ENCODE measurements around the gene OOSP4A. TPM values are rescaled to one million over a fixed set of nuclear protein-coding genes. Genes with fewer than 3 reads are reported as not detected.

Gene OOSP4A
- total RNA-seq, 6 donors from 2014 or later, result not detected

- Histone ChIP-seq H3K4me1 (no peaks in the 10 kb centered on the region), H3K4me3 (no peak within 1 kb of the TSS), H3K27me3 (no peaks in the 10 kb centered on the region), H3K9me3 (no peaks in the 10 kb centered on the region), H3K36me3 (no peaks in the 10 kb centered on the region), H3K27ac (no peak within 1 kb of the TSS)
- ATAC-seq (ENCODE audit: low FRiP score in 2 of 2), result no peak
- WGBS, 2 donors, result 41 to 57% methylated on average over 2 of the region's 2 CpGs
- no peak for DNase-seq
- no peak for TF ChIP-seq EP300 (IDR thresholded peaks at IDR 0.05)
- no peak for TF ChIP-seq CTCF (IDR thresholded peaks at IDR 0.05)
- TF ChIP-seq POLR2AphosphoS5 (IDR thresholded peaks at IDR 0.05), result no peak
- no peak for TF ChIP-seq POLR2A (IDR thresholded peaks at IDR 0.05)
These were observed 25.7 kb upstream of the OOSP4A start, which contains the start of gene OOSP1 for GRCh38 chr11:59938132-59938531. TSS of gene OOSP1 (plus strand) at chr11:59938432. CDS start at chr11:59938455, 23 bp downstream.

- DNase-seq, result no peak
- TF ChIP-seq POLR2AphosphoS5 (IDR thresholded peaks at IDR 0.05) (no peak), EP300 (IDR thresholded peaks at IDR 0.05) (no peak), CTCF (IDR thresholded peaks at IDR 0.05) (no peak), POLR2A (IDR thresholded peaks at IDR 0.05) (no peak)
- 69 to 74% methylated on average over 3 of the region's 3 CpGs for WGBS, 2 donors
These were observed 25.1 kb upstream of the OOSP4A start for GRCh38 chr11:59938718-59939117.

GRCh38 chr11:59939482-59939881, 24.4 kb upstream of the OOSP4A start:
- Histone ChIP-seq H3K27me3 (no peaks in the 10 kb centered on the region), H3K9me3 (no peaks in the 10 kb centered on the region), H3K36me3 (no peaks in the 10 kb centered on the region), H3K4me1 (no peaks in the 10 kb centered on the region), H3K4me3 (no peak overlapping the region), H3K27ac (no peak overlapping the region)
- 61 to 82% methylated on average over 2 of the region's 2 CpGs for whole genome bisulfite sequencing, 2 donors
- no peak for TF ChIP-seq POLR2A (IDR thresholded peaks at IDR 0.05)
- no peak for TF ChIP-seq EP300 (IDR thresholded peaks at IDR 0.05)
- no peak for TF ChIP-seq POLR2AphosphoS5 (IDR thresholded peaks at IDR 0.05)
- no peak for TF ChIP-seq CTCF (IDR thresholded peaks at IDR 0.05)
- DNase-seq (no peak), ATAC-seq (ENCODE audit: low FRiP score in 2 of 2) (no peak)

More at GRCh38 chr11:59938718-59939117, 25.1 kb upstream of the OOSP4A start:
- H3K27me3 ChIP-seq, result no peaks in the 10 kb centered on the region
- H3K36me3 ChIP-seq, result no peaks in the 10 kb centered on the region
- H3K4me3 ChIP-seq, result no peak overlapping the region
- no peak for ATAC-seq (ENCODE audit: low FRiP score in 2 of 2)
- no peaks in the 10 kb centered on the region for H3K4me1 ChIP-seq
- H3K9me3 ChIP-seq, result no peaks in the 10 kb centered on the region
- no peak overlapping the region for H3K27ac ChIP-seq

GRCh38 chr11:59941091-59941490, 22.7 kb upstream of the OOSP4A start:
- Histone ChIP-seq H3K27me3 (no peaks in the 10 kb centered on the region), H3K36me3 (no peaks in the 10 kb centered on the region), H3K27ac (no peak overlapping the region), H3K4me3 (no peak overlapping the region), H3K4me1 (no peaks in the 10 kb centered on the region), H3K9me3 (no peaks in the 10 kb centered on the region)
- TF ChIP-seq EP300 (IDR thresholded peaks at IDR 0.05) (no peak), CTCF (IDR thresholded peaks at IDR 0.05) (no peak), POLR2A (IDR thresholded peaks at IDR 0.05) (no peak)
- no peak for ATAC-seq (ENCODE audit: low FRiP score in 2 of 2)
- no peak for DNase-seq
- 80 to 85% methylated on average over 4 of the region's 4 CpGs for WGBS, 2 donors

- H3K9me3 ChIP-seq, result no peaks in the 10 kb centered on the region
- 98% methylated on average over 3 of the region's 3 CpGs for WGBS, 2 donors
- H3K36me3 ChIP-seq, result no peaks in the 10 kb centered on the region
- no peaks in the 10 kb centered on the region for H3K27me3 ChIP-seq
- H3K27ac ChIP-seq, result no peak overlapping the region
- no peaks in the 10 kb centered on the region for H3K4me1 ChIP-seq
- ATAC-seq (ENCODE audit: low FRiP score in 2 of 2), result no peak
- no peak overlapping the region for H3K4me3 ChIP-seq
- TF ChIP-seq CTCF (IDR thresholded peaks at IDR 0.05) (no peak), EP300 (IDR thresholded peaks at IDR 0.05) (no peak), POLR2AphosphoS5 (IDR thresholded peaks at IDR 0.05) (no peak)
- DNase-seq, result no peak
These were observed 19.7 kb upstream of the OOSP4A start for GRCh38 chr11:59943997-59944714.

Data from upper lobe of left lung (tissue), 6 donors.